Upper lobe of right lung (tissue), 1 donor: Measurements from ENCODE around the gene DNAH5. TPM values are rescaled to one million over a fixed set of nuclear protein-coding genes. Genes with fewer than 3 reads are reported as not detected.
"Not testable (repeated sequence)": the region's sequence is repeated elsewhere in the genome, so short reads cannot be mapped to it uniquely, and the experiment has no call there.

Experiments
- ATAC-seq: fragments of 200-7000 bp; cut with Tn5 transposase; one replicate; pipeline ENCODE4 v1.9.1; 2020; ENCODE audit warnings: mild to moderate bottlenecking, moderate library complexity
- DNase-seq: peaks from one replicate; pipeline ENCODE4 v3.0.0-alpha.2; 2020
- H3K27ac ChIP-seq: fragments of 200-600 bp; one replicate; pipeline ENCODE4 v1.8.0; 2022
- H3K27me3 ChIP-seq: fragments of 200-600 bp; one replicate; pipeline ENCODE4 v1.8.0; 2022; ENCODE audit warnings: mild to moderate bottlenecking
- H3K36me3 ChIP-seq: fragments of 200-600 bp; one replicate; pipeline ENCODE4 v1.8.0; 2022
- H3K4me1 ChIP-seq: fragments of 200-600 bp; one replicate; pipeline ENCODE4 v1.8.0; 2022
- H3K4me3 ChIP-seq: fragments of 200-600 bp; one replicate; pipeline ENCODE4 v1.8.0; 2022; ENCODE audit warnings: mild to moderate bottlenecking
- H3K9me3 ChIP-seq: fragments of 200-600 bp; one replicate; pipeline ENCODE4 v1.8.0; 2022
- intact Hi-C: fragments of 100-400 bp; cut with DNase I; formaldehyde crosslinking; loops from one replicate; pipeline ENCODE4 v1.11.0; 2022
- total RNA-seq: library from RNA; stranded (reverse); fragmentation: NEBNext Ultra II Directional; extraction: Animal tissue kit (Norgen Biotek cat#: 25700); gene quantifications from one replicate; pipeline ENCODE4 v1.2.1, GENCODE V29; 2021
- TF ChIP-seq, protein P1 (sequence below): fragments of 200-600 bp; IDR thresholded peaks from one replicate; pipeline ENCODE4 v1.8.0; 2022; ENCODE audit warnings: antibody characterized with exemption
- donor health status: DM: no; HTN: yes; CAD: no; lungs with severe emphysema.

Gene DNAH5
- total RNA-seq, 1 donor from 2014 or later: 4.6 TPM

DNA sequence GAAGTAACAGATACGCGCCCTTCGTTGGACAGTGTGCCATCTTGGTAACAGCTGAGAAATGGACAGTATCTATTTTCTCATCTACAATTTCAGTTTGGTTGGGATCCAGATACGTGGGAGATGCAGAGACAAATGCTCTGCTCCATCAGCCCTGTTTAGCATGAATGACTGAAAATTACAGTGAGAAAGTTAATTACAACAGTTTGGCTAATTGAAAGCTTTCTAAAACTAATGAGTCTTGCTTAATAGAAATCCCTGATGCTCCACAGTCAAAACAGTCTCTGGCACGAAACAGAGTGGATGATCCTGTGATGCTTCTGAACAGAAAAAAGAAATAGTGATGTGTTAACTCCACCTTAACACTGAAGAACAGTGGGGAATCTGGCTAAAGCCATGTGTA is 140.2 kb downstream of the DNAH5 start:
- H3K27ac ChIP-seq: no peak overlapping the region
- DNase-seq: no peak
- intact Hi-C loops: no loop called here
- no peaks in the 10 kb centered on the region for H3K9me3 ChIP-seq
- ATAC-seq: no peak
- no peaks in the 10 kb centered on the region for H3K27me3 ChIP-seq
- no peaks in the 10 kb centered on the region for H3K36me3 ChIP-seq
- TF ChIP-seq, protein P1, sequence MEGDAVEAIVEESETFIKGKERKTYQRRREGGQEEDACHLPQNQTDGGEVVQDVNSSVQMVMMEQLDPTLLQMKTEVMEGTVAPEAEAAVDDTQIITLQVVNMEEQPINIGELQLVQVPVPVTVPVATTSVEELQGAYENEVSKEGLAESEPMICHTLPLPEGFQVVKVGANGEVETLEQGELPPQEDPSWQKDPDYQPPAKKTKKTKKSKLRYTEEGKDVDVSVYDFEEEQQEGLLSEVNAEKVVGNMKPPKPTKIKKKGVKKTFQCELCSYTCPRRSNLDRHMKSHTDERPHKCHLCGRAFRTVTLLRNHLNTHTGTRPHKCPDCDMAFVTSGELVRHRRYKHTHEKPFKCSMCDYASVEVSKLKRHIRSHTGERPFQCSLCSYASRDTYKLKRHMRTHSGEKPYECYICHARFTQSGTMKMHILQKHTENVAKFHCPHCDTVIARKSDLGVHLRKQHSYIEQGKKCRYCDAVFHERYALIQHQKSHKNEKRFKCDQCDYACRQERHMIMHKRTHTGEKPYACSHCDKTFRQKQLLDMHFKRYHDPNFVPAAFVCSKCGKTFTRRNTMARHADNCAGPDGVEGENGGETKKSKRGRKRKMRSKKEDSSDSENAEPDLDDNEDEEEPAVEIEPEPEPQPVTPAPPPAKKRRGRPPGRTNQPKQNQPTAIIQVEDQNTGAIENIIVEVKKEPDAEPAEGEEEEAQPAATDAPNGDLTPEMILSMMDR: no peak
- no peaks in the 10 kb centered on the region for H3K4me1 ChIP-seq
- no peak overlapping the region for H3K4me3 ChIP-seq

DNA sequence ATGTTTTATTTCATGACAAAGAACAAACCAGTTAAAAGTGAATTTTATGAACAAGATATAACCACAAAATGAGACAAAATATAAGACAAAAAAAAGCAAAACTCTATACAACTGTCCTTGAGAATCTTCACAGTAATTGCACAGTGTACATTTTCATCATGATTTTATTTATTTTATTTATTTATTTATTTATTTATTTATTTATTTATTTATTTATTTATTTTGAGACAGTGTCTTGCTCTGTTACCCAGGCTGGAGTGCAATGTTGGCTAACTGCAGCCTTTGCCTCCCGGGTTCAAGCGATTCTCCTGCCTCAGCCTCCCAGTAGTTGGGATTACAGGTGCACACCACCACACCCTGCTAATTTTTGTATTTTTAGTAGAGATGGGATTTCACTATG is 145.9 kb downstream of the DNAH5 start:
- H3K9me3 ChIP-seq, H3K4me3 ChIP-seq, ATAC-seq, H3K36me3 ChIP-seq, H3K27ac ChIP-seq, H3K4me1 ChIP-seq, H3K27me3 ChIP-seq, intact Hi-C loops, DNase-seq: not testable (repeated sequence)

DNA sequence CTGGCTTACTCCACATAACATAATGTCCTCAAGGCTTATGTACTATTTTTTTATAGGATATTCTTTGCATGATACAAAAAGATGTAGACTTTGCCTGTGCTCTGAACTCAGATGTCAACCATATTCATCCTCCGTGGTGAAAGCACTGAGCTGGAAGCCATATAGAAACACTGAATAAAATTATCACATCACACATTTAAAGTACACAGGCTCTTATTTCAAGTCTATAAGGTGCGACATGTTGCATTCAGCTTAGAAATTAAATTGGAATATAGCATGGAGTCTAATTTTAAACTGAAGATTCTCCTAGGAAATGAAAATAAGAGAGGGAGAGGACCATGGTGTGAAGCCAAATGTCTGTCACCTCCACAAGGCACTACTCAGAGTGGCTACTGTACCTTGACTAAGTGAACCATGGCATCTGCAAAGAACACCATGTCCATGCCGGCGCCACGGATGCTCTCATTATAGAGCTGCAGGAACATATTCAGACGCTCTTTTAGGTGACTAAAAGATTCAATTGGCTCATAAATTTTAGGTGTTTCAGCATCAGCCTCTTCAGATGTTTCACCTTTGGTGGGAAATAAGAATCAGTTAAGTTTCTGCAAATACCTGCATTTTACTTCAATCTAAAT is 158.6 kb downstream of the DNAH5 start:
- TF ChIP-seq, protein P1: no peak
- intact Hi-C loops: no loop called here
- no peaks in the 10 kb centered on the region for H3K36me3 ChIP-seq
- no peaks in the 10 kb centered on the region for H3K27me3 ChIP-seq
- no peak overlapping the region for H3K4me3 ChIP-seq
- peaks cover 3% of the 10 kb centered on the region for H3K9me3 ChIP-seq
- no peak for ATAC-seq
- no peak overlapping the region for H3K27ac ChIP-seq
- DNase-seq: no peak
- no peaks in the 10 kb centered on the region for H3K4me1 ChIP-seq

DNA sequence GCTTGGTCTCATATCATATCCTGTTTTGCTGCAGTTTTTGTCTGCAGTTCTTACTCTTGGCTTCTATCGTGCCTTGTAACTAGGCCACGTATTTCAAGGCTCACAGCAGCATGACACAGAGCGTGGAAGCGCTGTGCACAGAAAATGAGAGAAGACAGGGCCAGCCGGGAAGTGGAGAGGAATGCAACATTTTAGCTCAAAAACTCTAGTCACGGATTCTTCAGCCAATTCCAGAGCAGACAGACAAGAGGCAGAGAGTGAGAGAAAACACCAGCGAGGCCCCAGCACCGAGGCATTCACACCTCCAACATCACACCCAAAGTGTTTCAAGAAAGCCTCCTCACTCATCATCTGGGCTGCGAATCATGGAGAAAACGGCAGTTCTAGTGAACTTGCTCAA is 160.8 kb downstream of the DNAH5 start:
- ATAC-seq: no peak
- TF ChIP-seq, protein P1: no peak
- Histone ChIP-seq H3K36me3 (no peaks in the 10 kb centered on the region), H3K4me3 (no peak overlapping the region), H3K27ac (no peak overlapping the region), H3K27me3 (no peaks in the 10 kb centered on the region), H3K4me1 (no peaks in the 10 kb centered on the region), H3K9me3 (no peaks in the 10 kb centered on the region)
- intact Hi-C loops: no loop called here
- DNase-seq: no peak

DNA sequence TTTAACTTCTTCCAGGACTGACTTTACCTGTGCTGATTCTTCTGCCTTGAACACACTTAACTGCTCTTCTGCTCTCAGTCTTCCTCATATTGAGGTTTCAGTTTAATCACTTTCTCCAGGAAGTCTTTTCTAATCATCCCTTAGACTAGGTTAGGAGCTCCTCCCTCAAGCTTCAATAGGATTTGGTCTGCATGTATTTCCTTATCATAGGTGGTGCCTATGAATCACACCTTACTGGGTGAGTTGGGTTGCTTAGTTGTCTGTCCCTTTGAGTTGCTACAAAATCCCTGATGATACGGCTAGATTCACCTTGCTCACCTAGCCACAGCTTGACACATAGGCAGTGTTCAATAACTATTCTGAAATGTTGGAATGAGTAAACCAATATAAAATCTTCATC is 164.4 kb downstream of the DNAH5 start:
- no peaks in the 10 kb centered on the region for H3K27me3 ChIP-seq
- no peak overlapping the region for H3K27ac ChIP-seq
- no peak for ATAC-seq
- TF ChIP-seq, protein P1: no peak
- intact Hi-C loops: no loop called here
- H3K9me3 ChIP-seq: no peaks in the 10 kb centered on the region
- no peaks in the 10 kb centered on the region for H3K36me3 ChIP-seq
- H3K4me1 ChIP-seq: no peaks in the 10 kb centered on the region
- DNase-seq: no peak
- no peak overlapping the region for H3K4me3 ChIP-seq

DNA sequence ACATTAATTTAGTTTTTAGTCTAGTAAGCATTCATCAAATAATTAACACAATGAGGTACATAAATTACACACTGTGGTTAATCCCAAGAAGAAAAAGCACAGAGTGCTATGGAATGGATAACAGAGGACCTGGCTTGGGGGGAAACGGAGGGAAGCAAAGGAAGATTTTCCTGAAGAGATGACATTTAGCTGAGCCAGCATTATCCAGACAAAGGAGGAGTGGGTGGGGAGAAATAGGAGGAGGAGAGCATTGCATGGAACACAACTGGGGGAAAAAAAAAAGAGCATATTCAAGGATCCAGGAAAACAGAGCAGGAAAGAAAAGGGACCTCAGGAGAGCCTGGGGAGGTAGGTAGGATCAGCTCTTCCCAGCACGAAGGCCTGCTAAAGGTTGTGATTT is 170.8 kb downstream of the DNAH5 start:
- Histone ChIP-seq H3K36me3 (no peaks in the 10 kb centered on the region), H3K4me1 (no peaks in the 10 kb centered on the region), H3K4me3 (no peak overlapping the region), H3K9me3 (no peaks in the 10 kb centered on the region), H3K27ac (no peak overlapping the region), H3K27me3 (no peaks in the 10 kb centered on the region)
- ATAC-seq (no peak), DNase-seq (no peak)
- TF ChIP-seq, protein P1: no peak
- intact Hi-C loops: no loop called here
